ENCODE data around the gene NSMF.
A peak's percentile ranks its signal among the peaks of the same experiment; 100 is the strongest.
"Not testable (repeated sequence)": the region's sequence is repeated elsewhere in the genome, so short reads cannot be mapped to it uniquely, and the experiment has no call there.

The NSMF gene

DNA sequence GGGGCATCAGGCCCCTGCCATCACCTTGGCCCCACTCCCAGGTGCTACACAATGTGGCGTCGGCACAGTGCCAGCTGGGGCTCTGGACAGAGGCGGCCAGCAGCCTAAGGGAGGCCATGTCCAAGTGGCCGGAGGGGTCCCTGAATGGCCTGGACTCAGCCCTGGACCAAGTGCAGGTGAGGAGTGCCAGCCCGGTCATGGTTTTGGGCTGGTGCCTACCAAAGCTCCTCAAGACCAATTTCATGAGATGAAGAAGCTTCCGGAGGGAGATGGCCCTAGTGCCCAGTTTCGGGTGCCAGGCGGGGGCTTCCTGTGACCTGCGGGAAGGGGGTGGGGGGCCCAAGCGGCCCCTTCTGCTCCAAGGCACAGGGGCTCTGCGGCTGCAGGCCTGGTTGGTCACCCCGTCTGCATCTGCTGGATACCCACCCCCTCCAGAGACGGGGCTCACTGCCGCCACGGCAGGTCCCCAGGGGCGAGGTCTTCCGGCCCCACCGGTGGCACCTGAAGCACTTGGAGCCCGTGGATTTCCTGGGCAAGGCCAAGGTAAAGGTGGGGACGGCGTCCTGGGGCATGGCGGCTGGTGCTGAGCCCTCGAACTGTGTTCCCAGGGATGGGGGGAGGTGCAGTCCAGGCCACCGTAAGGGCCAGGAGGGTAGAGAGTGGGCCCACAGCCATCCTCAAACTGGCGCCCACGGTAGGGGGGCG, 30.1 kb downstream of the NSMF start:
- DNase-seq = no peak

DNA sequence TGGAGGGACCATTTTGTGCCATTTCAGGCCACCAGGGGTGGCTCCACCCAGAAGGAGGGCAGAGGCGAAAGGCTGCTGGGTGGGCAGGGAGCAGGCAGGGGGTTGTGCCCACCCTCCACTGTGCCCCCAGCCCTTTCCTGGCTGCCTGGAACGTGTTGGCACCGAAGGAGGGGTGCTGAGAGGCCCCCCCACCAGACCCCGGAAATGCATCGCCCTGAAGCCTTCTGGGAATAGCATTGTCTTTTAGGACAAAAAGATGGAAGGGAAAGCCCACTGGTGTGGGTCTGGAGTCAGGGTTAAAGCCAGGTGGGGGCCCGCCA, 30.9 kb downstream of the NSMF start:
- DNase-seq = no peak

DNA sequence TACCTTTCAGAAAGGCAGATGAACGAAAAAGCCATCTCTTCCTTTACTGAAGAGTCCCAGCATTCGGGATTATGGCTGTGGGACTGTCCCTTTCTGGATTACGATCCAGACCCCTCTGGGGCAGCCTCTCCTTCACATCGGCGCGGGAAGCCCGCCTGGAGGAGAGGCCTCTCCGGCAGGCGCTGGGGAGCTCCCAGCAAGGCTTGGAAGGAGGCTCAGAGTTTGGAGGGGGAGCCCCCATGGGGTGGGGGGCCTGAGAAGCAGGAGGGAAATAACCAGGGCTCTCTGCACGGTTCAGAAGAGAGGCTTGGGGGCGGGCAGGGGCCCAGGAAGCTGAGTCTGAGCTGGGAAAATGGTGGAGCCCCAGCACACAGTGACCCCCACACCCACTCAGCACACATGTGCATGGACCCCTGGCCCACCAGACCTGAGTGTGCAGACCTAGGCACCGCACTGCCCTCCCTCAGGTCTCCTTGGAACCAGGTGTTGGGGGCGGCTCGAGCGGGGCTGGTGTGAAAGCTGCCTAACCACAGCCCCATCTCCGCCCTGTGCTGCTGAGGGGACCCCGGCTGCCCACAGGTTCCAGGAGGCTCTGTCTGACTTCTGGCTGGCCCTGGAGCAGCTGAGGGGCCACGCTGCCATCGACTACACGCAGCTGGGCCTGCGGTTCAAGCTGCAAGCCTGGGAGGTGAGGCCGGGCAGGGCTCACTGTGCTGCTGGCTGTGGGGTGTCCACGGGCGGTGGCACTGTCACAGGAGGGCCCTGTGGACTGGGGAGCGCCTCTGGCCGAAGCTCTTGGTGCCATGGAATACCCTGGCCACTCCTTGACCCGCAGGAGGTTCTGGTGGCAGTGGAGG, 31.5 kb downstream of the NSMF start:
- no peak for DNase-seq

DNA sequence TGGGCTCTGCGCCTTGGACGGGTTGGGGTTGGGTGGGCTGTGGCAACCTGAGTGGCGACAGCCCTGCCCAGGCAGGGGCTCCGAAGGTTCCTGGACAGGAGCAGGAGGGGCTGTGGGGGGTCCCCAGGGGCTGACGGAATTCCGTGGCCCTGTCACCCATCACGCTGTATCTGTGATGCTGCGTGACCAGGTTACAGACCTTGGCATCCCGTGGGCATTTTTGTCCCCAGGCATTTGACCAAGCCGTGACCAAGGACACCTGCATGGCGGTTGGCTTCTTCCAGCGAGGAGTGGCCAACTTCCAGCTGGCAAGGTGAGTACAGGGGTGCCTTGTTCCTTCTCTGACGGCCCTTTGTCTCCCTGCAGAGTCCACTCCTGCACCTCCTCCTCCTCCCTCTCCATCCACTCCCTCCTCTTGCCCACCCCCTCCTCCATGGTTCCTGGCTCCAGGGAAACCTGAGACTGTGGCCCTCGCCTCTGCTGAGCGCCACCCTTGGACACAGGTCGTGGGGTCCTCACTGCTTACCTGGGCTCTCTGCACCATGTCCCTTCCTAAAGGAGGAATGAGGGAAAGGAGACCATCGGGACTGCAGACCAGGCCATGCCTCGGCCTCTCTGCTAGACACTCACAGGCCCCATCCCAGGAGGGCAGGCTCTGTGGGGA, 33.0 kb downstream of the NSMF start:
- no peak for DNase-seq

DNA sequence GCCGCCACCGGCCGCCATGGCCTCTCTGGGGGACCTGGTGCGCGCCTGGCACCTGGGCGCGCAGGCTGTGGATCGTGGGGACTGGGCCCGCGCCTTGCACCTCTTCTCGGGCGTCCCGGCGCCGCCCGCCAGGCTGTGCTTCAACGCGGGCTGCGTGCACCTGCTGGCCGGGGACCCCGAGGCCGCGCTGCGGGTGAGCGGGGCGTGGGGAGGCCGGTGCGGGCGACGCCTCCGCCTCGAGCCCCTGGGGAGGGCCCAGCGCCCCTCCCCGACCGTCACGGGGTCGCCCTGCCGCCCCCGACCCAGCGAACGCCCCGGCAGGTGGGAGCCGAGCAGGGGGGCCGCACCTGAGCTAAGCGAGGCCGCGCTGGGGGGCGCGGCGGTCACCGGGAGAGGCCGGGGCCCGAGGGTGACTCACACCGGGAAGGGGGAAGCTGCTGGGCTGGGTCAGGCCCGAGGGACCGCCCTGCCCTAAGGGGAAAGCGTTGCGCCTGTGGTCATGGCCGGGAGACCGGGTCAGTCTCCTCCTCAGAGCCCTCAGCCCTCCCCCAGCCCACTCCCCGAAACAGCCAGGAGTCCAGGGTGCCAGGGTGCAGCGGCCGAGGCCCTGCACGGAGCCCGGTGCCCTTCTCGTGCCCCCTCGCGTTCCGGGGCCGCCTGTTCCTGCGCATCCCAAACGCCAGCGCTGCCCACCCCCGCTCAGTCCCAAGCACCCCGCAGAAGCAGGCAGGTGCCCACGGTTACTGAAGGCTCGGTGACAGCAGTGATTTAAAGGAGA, 35.4 kb downstream of the NSMF start:
- no peak for DNase-seq

DNA sequence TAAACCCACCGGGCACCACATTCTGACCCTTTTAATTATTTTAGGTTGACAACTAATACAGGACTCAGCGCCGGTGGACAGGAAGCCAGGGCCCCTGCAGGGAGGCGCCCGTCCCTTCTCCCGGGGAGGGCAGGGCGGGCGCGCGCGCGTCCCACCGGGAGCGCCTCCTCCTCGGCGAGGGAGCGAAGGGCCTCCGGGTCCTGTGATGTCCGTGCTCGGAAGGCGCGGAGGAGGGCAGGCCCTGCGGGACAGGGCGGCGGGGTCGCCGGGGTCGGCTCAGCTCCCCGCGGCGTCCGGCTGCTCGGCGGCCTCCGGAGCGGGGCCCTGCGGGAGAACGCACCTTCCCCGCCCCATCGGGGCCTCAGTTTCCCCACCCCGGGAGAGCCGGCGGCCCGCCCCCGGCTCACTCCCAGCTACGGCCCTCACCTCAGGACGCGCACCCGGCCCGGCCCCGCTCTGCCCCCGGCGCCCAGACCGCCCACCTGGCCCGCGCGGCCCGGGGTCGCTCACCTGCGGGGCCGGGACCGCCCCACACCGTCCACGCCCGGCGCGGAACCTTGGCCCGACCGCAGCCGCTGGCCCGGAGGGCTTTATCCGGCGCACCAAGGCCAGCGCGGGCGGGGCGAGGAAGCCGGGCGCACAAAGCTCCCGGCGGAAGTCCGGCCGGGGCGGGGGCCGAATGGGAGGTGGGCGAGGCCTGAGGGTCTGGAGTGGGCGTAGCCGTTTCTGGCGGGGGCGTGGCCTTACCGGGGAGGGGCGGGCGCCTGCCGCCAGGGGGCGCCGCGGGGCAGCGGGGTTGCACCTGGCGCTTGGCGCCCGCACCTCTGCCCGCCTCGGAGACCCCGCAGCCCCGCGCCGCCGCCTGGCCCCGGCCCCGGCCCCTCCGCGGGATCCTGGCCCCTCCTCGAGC, 36.3 kb downstream of the NSMF start, which contains the start of the genes EXD3 and NOXA1:
Gene EXD3 (minus strand): TSS at position 559 of the 910 bp plus-strand sequence. CDS start 27,805 bp downstream, outside the sequence.
Gene NOXA1 (plus strand): TSS at position 790 of the 910 bp plus-strand sequence. CDS start 137 bp downstream, outside the sequence.
- peak; percentile 92 for DNase-seq

DNA sequence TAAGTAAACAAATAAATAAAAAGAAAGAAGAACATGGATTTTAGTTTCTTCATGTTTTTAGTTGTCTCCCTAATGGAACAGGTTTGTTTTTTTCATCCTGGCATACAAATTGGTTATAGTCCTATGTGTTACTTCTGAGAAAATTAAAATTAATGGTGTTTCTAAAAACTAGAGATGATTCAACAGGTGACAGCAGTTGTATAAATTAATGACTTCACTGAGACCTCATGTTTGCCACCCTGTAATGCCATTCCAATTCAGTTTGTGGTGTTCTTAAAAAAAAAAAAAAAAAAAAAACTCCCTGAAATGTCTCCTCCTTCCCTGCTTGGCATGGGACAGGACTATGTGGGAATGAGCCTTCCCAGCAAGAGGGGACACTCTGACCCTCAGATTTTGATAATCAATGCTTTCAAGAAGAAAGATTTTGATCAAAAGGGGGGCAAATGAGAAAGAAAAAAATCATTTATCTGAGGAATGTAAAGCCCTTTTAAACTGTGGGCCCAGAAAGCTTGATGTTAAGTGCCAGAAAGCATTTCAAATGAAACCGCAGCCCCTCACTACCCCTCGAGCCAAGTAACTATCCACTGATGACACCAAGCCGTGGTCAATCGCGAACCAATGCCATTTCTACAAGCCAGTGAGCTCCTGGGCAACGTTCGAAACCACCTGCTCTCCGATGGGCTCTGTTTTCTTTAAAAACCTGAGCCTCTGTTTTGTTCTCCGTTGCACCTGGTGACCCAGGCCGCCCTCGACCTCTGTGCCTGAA, 37.1 kb downstream of the NSMF start:
- DNase-seq = no peak

DNA sequence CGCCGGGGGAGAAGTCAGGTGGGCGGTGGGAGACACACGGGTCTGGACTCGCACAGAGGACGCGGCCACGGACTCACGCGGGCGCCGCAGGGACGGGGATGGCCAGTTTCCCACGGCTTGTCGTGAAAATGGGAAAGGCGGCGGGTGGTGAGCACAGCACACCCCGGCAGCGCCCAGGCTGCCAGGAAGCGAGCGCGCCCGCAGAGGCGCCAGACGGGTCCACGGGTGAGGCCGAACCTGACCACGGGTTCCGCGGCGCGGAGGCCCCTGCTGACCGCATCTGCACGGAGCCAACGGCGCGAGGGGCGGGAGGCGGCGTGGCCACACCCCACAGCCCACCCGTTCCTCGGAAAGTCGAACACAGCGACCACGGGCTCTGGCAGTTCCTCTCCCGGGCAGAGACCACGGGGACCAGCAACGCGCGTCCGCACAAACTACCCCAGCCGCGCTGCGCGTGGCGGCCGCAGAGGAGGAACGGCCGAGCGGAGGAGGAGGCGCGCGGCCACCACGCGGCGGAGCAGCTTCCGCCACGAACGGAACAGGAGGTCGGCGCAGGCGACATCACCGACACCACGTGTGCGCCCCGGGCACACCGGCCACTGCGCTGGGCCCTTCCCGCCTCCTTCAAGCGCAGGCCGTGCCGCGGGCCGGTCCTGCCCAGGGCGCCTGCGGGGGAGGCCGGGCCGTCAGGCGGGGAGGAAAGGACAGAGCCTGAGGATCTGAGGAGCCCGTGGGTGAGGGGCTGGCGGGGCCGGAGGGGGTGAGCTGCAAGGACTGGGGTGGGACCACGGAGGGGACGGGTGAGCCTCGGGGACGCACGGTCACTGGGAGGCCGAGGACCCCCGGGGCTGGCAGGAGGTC, 41.7 kb downstream of the NSMF start:
- no peak for DNase-seq

DNA sequence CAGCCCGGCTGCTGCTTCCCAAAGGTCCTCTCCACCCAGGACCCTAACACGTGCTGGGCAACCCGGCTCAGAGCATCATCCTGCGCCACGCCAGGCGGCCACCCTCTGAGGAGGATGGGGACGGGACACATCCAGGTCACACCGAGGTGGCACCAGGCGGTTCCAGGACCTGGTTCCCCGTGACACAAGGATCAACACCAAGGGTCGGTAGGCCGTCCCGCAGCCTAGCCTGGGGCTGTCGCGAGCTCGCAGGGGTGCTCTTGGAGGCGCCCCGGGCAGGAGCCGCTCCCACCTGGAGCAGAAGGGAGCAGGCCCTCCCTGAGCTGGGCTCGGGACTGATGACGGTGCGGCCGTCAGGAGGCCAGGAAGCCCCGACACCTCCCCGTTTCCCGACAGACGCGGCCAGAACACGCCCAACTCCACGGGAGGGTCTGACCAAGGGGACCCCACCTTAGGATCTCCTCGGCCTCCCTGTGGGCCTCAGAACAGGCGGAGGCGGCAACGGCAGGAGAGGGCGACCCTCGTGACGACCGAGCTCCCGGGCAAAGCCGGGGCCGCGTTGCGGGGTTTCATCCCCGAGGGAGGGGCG, 42.5 kb downstream of the NSMF start:
- no peak for DNase-seq

DNA sequence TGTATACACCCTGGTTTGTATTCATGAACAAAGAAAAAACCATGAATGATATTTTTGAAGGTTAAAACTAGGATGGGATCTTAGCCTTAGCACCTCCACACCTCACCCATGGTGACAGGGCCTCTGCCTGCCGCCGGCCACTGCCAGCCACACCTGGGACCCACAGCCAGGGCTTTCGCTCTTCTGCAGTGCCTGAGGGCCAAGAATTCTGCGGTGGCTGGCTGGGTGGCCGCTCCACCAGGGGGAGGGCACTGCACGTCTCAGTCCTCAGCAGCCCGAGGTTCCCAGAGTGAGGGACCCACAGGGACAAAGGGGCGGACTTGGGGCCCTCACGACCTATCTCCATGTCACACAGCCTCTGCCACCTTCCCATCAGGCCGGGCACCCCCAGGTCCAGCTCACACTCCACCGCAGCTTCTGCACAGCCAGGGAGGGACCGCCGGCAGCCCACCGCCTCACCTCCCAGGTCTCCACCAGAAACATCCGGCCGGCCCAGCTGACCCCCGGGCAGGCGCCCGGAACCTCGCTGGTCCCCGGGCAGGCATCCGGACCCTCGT, 43.0 kb downstream of the NSMF start:
- no peak for DNase-seq

DNA sequence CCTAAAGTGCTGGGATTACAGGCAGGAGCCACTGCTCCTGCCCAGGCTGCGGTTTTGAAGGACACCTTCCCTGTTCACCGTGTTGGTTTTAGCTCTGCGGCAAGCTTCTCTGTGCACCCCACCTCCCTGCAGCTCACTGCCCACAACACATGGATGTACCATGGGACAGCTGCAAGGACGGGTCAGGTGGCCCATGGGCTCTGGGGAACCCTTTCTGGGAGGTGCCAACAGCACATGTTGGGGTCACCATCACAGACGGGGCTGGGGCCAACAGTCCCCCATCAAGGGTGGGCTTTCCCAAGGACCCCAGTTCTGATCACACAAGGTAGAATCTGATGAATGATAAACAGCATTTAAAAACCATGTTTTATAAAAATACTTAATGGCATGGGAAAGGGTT, 43.7 kb downstream of the NSMF start:
- no peak for DNase-seq

DNA sequence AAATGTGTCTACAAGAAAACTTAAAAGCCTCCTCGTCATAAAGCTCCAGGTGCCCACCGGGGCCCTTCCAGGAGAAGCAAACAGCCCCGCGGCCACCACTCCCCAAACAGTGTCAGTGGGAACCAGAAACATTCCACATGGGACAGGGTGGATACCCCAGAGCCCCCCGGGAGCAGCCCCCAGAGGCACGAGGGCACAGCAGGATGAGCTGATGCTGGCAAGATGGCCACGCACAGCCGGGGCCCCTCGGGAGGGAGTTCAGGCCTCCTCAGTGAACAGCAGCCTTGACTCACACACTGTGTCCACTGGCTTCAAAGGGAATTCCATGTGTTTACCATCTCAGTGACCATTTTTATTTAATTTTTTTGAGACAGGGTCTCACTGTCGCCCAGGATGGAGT, 46.7 kb downstream of the NSMF start:
- no peak for DNase-seq

DNA sequence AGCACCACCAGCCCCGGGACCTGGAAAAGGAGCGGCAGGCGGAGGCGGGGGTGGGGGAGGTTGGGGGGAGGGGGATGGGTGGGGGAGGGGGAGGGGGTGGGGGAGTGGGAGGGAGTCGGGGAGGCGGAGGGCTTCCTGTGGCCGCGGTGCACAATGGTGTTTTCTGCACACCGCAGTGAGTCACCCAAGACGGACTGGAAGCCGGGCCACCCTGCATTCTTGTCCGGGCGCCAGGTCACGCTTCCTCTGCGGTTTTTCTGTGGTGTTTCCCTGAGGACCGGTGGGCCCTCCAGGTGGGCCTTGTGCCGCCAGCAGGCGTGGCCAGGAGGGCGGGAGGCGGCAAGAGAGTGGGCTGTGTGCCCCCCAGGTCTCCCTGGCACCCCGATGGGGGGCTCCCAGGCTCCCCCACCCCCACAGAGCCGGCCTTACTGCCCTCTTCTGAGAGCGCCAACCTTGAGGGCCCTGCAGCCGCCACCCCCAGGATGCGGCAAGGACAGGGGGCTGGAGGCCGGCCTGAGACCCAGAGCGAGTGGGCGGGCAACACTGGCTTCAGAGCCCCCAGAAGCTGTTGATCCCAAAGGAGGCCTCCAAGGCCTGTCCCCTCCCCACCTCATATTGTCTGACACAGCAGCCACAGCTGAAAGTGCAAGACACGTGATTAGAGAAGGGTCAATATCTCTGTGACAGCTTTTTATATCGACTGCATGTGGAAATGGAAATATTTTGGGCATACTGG, 47.3 kb downstream of the NSMF start:
- no peak for DNase-seq

DNA sequence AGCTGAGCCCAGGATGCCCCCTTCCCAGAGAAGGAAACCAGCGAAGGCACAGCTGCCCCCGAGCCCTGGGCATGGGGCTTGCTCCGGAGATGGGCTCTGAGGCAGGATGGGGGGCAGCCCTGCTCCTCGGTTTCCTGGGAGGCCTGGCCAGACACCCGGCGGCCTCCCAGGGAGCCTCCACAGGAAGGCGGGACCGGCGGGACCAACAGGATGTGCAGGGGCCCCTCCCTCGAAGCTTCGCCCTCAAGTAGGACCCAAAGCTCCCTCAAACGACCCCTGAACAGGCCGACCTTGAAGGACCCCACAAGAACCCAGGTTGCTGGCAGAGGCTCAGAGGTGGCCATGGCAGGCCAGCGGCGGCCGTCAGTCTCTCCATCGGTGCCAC, 47.9 kb downstream of the NSMF start:
- DNase-seq = no peak

DNA sequence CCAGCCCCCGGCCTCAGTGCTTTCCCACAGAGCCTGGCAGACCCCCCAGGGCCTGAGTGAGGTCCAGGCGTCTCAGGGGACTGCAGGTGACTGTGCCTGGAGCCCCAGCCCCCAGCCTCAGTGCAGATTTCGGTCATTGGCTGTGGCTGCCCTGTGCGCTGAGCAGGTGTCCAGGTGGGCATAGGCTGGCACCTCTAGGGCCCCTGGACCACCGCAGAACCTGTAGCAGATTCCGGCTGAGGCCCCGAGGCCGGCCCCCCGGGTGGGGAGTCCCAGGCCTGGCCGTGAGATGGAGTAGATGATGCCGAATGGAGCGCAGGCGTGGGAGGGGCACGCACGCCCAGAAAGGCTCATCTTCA, 48.3 kb downstream of the NSMF start:
- no peak for DNase-seq

DNA sequence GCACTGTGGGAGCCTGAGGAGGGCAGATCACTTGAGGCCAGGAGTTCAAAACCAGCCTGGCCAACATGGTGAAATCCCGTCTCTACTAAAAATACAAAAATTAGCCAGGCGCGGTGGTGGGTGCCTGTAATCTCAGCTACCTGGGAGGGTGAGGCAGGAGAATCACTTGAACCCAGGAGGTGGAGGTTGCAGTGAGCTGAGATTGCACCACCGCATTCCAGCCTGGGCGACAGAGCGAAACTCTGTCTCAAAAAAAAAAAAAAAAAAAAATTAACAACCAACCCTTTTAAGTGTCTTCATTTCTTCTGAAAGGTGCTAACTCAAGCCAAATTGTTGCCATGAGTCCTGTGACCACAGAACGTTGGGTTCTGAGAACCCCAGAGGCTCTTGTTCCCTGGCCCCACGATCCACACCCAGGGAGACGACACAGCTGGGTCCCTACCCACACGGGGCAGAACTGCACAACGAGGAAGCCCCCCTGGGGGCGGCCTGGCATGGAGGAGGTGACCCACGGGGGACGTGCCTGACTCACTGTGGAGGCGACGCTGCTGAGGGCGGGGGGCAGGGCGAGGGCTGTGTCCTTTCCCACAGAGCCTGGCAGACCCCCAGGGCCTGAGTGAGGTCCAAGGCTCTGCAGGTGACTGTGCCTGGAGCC, 48.8 kb downstream of the NSMF start:
- DNase-seq = not testable (repeated sequence)

DNA sequence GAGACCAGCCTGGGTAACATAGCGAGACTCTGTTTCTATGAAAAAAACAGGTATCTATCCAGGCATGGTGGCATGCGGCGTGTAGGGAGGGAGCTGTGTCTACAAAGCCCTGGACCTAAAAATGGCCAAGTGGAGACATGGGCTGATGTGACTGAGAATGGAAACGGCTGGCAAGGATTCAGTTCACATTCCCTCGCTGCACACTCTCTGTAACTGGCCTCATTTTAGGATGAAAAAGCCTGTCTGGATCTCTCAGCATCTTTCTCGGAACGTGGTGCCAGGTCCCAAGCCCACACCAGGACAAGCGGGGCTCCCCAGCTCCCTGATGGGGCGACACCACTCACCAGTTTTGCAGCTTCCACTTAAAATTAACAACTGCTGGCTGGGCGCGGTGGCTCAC, 49.6 kb downstream of the NSMF start:
- no peak for DNase-seq

Measured in NCI-H2171 treated with DMSO at 0.1 percent for 48 hours (cell line).